B cell (primary cell): Measurements from ENCODE around the gene LEMD2.

Experiments used
- CTCF ChIP-seq: fragments of 200-600 bp; IDR thresholded peaks from one replicate; pipeline ENCODE4 v1.8.0; 2022; ENCODE audit warnings: antibody characterized with exemption, mild to moderate bottlenecking
- EZH2 ChIP-seq: IDR thresholded peaks from 2 replicates; pipeline ENCODE4 v1.6.1; 2012; ENCODE audit warnings: borderline replicate concordance, low read depth, mild to moderate bottlenecking, moderate library complexity, low read length; ENCODE audit not compliant: insufficient read depth, poor library complexity, severe bottlenecking

DNA sequence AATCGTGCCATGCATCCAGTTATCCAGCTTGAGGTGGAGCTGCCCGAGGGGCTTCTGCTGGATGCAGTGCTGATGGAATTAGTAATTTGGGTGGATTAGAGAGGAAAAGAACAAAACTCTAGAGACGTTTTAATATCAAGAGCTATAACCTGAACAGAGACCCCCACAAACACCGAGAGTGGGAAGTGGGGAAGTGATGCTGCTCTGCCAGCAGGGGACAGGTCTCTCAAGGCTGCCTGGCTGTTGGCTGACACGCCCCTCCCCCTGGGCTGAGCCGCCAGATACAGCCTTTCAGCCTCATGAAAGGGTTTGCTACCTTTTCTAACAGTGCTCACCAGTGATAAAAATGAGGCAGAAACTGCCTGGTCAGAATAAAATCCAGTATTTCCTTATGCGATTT, 9.6 kb downstream of the LEMD2 start:
- TF ChIP-seq CTCF (no peak), EZH2 (no peak)
